Keratinocyte (primary cell): ENCODE results near the gene NT5M. TPM values are rescaled to one million over a fixed set of nuclear protein-coding genes. Genes with fewer than 3 reads are reported as not detected.

Source experiments
- DNase-seq: peaks from one replicate; pipeline ENCODE4 v3.0.0-alpha.2; 2011; ENCODE audit warnings: low read depth, missing footprints, low spot score
- FAIRE-seq: peaks from 2 replicates; lab custom pipeline; 2011; peaks lifted over from hg19 to GRCh38; lab: Jason Lieb, UNC
- H2AFZ ChIP-seq: 2 replicates; pipeline ENCODE4 v1.6.0; 2012; ENCODE audit warnings: low read length, control low read depth, inconsistent platforms; ENCODE audit not compliant: control insufficient read depth
- H3K27ac ChIP-seq: 2 replicates; pipeline ENCODE4 v1.5.1; 2011; ENCODE audit warnings: low read length; ENCODE audit not compliant: control insufficient read depth, insufficient read depth
- H3K27me3 ChIP-seq: 3 replicates; pipeline ENCODE4 v1.6.0; 2011; ENCODE audit warnings: low read length; ENCODE audit not compliant: control insufficient read depth, insufficient read depth; ENCODE audit errors: extremely low read depth
- H3K36me3 ChIP-seq, 2 experiments: 2 replicates in 1 of 2; 3 replicates in 1 of 2; pipeline ENCODE4 v1.5.1; 2011; ENCODE audit warnings: low read length in 2 of 2, mild to moderate bottlenecking in 1 of 2; ENCODE audit not compliant: control insufficient read depth in 2 of 2, insufficient read depth in 2 of 2; ENCODE audit errors: extremely low read depth in 1 of 2
- H3K4me1 ChIP-seq: 3 replicates; pipeline ENCODE4 v1.5.1; 2011; ENCODE audit warnings: low read length; ENCODE audit not compliant: control insufficient read depth, insufficient read depth; ENCODE audit errors: extremely low read depth
- H3K4me2 ChIP-seq: 3 replicates; pipeline ENCODE4 v1.6.0; 2011; ENCODE audit warnings: low read depth, low read length; ENCODE audit not compliant: control insufficient read depth, insufficient read depth; ENCODE audit errors: extremely low read depth
- H3K4me3 ChIP-seq, 3 experiments: fragments of 200-600 bp in 1 of 3; sonication (generic) in 1 of 3; 2 replicates in 2 of 3; 3 replicates in 1 of 3; pipeline ENCODE4 v1.5.1; 2011 to 2016; ENCODE audit warnings: low read length in 3 of 3, mild to moderate bottlenecking in 3 of 3, control low read depth in 2 of 3, inconsistent platforms in 1 of 3, low read depth in 1 of 3, mixed read lengths in 1 of 3, mixed run types in 1 of 3, moderate library complexity in 1 of 3; ENCODE audit not compliant: control insufficient read depth in 2 of 3, insufficient read depth in 2 of 3; ENCODE audit errors: extremely low read depth in 1 of 3
- H3K79me2 ChIP-seq: 2 replicates; pipeline ENCODE4 v1.6.0; 2012; ENCODE audit warnings: low read length; ENCODE audit not compliant: control insufficient read depth, insufficient read depth
- H3K9ac ChIP-seq: 3 replicates; pipeline ENCODE4 v1.6.0; 2011; ENCODE audit warnings: low read length; ENCODE audit not compliant: control insufficient read depth, insufficient read depth; ENCODE audit errors: extremely low read depth
- H3K9me1 ChIP-seq: 3 replicates; pipeline ENCODE4 v1.6.0; 2011; ENCODE audit warnings: low read length; ENCODE audit not compliant: control insufficient read depth, insufficient read depth; ENCODE audit errors: extremely low read depth
- H3K9me3 ChIP-seq: 2 replicates; pipeline ENCODE4 v1.5.1; 2012; ENCODE audit warnings: low read depth, low read length; ENCODE audit not compliant: control insufficient read depth
- H4K20me1 ChIP-seq: 3 replicates; pipeline ENCODE4 v1.6.0; 2011; ENCODE audit warnings: low read length; ENCODE audit not compliant: control insufficient read depth, insufficient read depth; ENCODE audit errors: extremely low read depth
- EZH2 ChIP-seq: IDR thresholded peaks from one replicate; pipeline ENCODE4 v1.6.1; 2012; ENCODE audit warnings: inconsistent platforms, mild to moderate bottlenecking, low read length, moderate library complexity
- dilution Hi-C: fragments of 300-500 bp; cut with MboI; formaldehyde crosslinking; loops from one replicate; pipeline ENCODE4 v1.7.0; 2020; ENCODE audit warnings: low sequenced_read_pairs; ENCODE audit not compliant: extremely low pct_ligation_motif_present
- polyA plus RNA-seq, 5 experiments: library from polyadenylated mRNA; depleted of rRNA in 3 of 5; stranded (reverse) in 3 of 5; stranded (forward) in 1 of 5; unstranded in 1 of 5; fragments of >200 nt; gene quantifications; 1 replicate in 1 of 5; 2 replicates in 3 of 5; 3 replicates in 1 of 5; pipeline versions ENCODE4 v1.2.1 to v1.2.3, GENCODE V29; 2011 to 2012; ENCODE audit warnings: missing spikeins in 2 of 5, low read depth in 1 of 5, low replicate concordance in 1 of 5
- TF ChIP-seq, protein P1 (sequence below), 3 experiments: IDR thresholded peaks in 1 of 3; conservative IDR thresholded peaks in 1 of 3; optimal IDR thresholded peaks in 1 of 3; 2 replicates in 2 of 3; 3 replicates in 1 of 3; pipeline versions ENCODE3 to v1.5.1; 2011; ENCODE audit warnings: low read length in 3 of 3, mild to moderate bottlenecking in 3 of 3, moderate library complexity in 2 of 3, control low read depth in 1 of 3, inconsistent platforms in 1 of 3; ENCODE audit not compliant: insufficient read depth in 2 of 3; ENCODE audit errors: extremely low read depth in 1 of 3

Gene NT5M
- polyA plus RNA-seq, 1 donor (not counting 4 experiments of a cell fraction or from before 2014, with no cell fraction given) = 0.16 TPM

GRCh38 chr17:17341452-17341851 is 38.3 kb downstream of the NT5M start:
- FAIRE-seq (no peak), DNase-seq (no peak)
- Histone ChIP-seq H2AFZ (no peak overlapping the region), H3K36me3 (no peaks in the 10 kb centered on the region), H3K4me2 (no peak overlapping the region), H3K9me1 (no peaks in the 10 kb centered on the region), H4K20me1 (no peaks in the 10 kb centered on the region), H3K27ac (no peak overlapping the region), H3K4me3 (no peak overlapping the region), H3K27me3 (peaks cover 11% of the 10 kb centered on the region), H3K9ac (no peak overlapping the region), H3K79me2 (no peaks in the 10 kb centered on the region), H3K4me1 (no peaks in the 10 kb centered on the region), H3K9me3 (no peaks in the 10 kb centered on the region)
- TF ChIP-seq EZH2 = no peak
- TF ChIP-seq, protein P1, sequence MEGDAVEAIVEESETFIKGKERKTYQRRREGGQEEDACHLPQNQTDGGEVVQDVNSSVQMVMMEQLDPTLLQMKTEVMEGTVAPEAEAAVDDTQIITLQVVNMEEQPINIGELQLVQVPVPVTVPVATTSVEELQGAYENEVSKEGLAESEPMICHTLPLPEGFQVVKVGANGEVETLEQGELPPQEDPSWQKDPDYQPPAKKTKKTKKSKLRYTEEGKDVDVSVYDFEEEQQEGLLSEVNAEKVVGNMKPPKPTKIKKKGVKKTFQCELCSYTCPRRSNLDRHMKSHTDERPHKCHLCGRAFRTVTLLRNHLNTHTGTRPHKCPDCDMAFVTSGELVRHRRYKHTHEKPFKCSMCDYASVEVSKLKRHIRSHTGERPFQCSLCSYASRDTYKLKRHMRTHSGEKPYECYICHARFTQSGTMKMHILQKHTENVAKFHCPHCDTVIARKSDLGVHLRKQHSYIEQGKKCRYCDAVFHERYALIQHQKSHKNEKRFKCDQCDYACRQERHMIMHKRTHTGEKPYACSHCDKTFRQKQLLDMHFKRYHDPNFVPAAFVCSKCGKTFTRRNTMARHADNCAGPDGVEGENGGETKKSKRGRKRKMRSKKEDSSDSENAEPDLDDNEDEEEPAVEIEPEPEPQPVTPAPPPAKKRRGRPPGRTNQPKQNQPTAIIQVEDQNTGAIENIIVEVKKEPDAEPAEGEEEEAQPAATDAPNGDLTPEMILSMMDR (optimal IDR thresholded peaks at IDR 0.05 in 1 of 3, IDR thresholded peaks at IDR 0.05 in 1 of 3, conservative IDR thresholded peaks at IDR 0.05 in 1 of 3; ENCODE audit: extremely low read depth in 1 of 3, insufficient read depth in 2 of 3, low read length in 3 of 3) = no peak
- dilution Hi-C loops = no loop called here

DNA sequence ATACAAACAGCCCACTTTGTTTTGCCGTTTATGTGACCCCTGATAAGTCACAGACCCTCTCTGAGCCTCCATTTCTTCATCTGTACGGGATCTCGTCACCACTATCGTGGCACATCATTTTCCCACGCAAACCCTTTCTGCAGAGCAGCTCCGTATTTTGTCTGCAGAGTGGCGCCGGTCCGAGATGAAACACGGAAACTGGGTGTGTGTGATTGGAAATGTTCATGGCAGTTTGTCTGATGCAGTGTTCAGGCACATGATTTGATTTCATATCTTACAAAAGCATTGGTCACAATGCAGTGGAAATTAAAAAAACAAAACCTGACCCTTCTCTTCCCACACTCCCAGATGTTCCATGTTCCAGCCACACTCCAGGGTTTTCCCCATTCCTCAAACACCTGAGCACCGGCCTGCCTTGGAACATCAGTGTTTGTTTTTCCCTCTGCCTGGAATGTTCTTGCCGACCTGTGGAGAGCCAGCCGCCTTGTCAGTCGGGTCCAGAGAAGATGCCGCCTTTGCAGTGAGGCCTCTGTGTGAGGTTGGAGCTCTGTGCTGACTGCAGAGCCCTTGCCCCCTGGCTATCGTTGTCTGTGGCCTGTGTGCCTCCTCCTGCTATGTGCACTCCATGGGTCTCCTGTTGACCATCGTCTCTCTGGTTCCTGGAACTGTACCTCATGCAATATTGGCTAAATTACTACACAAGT is 39.2 kb downstream of the NT5M start:
- no peak for FAIRE-seq
- Histone ChIP-seq H3K79me2 (no peaks in the 10 kb centered on the region), H3K9me3 (no peaks in the 10 kb centered on the region), H3K4me1 (no peaks in the 10 kb centered on the region), H3K4me2 (no peak overlapping the region), H3K36me3 (no peaks in the 10 kb centered on the region), H3K9me1 (no peaks in the 10 kb centered on the region), H4K20me1 (no peaks in the 10 kb centered on the region), H3K27me3 (peaks cover 11% of the 10 kb centered on the region), H2AFZ (no peak overlapping the region), H3K27ac (no peak overlapping the region), H3K9ac (no peak overlapping the region), H3K4me3 (no peak overlapping the region)
- TF ChIP-seq EZH2 = no peak
- TF ChIP-seq, protein P1 (optimal IDR thresholded peaks at IDR 0.05 in 1 of 3, IDR thresholded peaks at IDR 0.05 in 1 of 3, conservative IDR thresholded peaks at IDR 0.05 in 1 of 3; ENCODE audit: extremely low read depth in 1 of 3, insufficient read depth in 2 of 3, low read length in 3 of 3) = no peak
- DNase-seq = no peak
- dilution Hi-C loops = no loop called here
